ENCODE data around the gene OTOS. TPM values are rescaled to one million over a fixed set of nuclear protein-coding genes. Genes with fewer than 3 reads are reported as not detected.

OTOS gene
- total and polyA plus RNA-seq, 2 of the 13 experiments (the other 11 are each of a cell fraction or from before 2014, with no cell fraction given), result not detected

- TF ChIP-seq ZBTB8A (CRISPR knock-in tag; IDR thresholded peaks at IDR 0.05; ENCODE audit: borderline replicate concordance, low read depth), result peak; percentile 72; the same call in 1 of the 2 replicates
- no peak for TF ChIP-seq NFE2 (CRISPR knock-in tag; IDR thresholded peaks at IDR 0.05)
- peak; percentile 91; the same call in 1 of the 2 replicates for TF ChIP-seq DMAP1 (CRISPR knock-in tag; IDR thresholded peaks at IDR 0.05)
- peak; percentile 92 for TF ChIP-seq ZMAT3 (CRISPR knock-in tag; conservative IDR thresholded peaks at IDR 0.05)
- TF ChIP-seq FOSL1 (CRISPR knock-in tag; IDR thresholded peaks at IDR 0.05; ENCODE audit: borderline replicate concordance), result no peak
- TF ChIP-seq MIER2 (CRISPR knock-in tag; IDR thresholded peaks at IDR 0.05), result no peak
- TF ChIP-seq DZIP1 (CRISPR knock-in tag; IDR thresholded peaks at IDR 0.05), result 0 out of 2 replicates have a peak, but pooled peaks have one; percentile 14
- peak; percentile 87 for TF ChIP-seq ZSCAN21 (CRISPR knock-in tag; IDR thresholded peaks at IDR 0.05; ENCODE audit: borderline replicate concordance)
- peak; percentile 35; the same call in 1 of the 2 replicates for TF ChIP-seq ZNF430 (CRISPR knock-in tag; IDR thresholded peaks at IDR 0.05)
- TF ChIP-seq, protein P1, sequence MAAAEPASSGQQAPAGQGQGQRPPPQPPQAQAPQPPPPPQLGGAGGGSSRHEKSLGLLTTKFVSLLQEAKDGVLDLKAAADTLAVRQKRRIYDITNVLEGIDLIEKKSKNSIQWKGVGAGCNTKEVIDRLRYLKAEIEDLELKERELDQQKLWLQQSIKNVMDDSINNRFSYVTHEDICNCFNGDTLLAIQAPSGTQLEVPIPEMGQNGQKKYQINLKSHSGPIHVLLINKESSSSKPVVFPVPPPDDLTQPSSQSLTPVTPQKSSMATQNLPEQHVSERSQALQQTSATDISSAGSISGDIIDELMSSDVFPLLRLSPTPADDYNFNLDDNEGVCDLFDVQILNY (CRISPR knock-in tag; conservative IDR thresholded peaks at IDR 0.05), result no peak; the same call in 1 of the 2 replicates
- TF ChIP-seq ETV6 (CRISPR knock-in tag; conservative IDR thresholded peaks at IDR 0.05), result no peak
- TF ChIP-seq, protein P2, sequence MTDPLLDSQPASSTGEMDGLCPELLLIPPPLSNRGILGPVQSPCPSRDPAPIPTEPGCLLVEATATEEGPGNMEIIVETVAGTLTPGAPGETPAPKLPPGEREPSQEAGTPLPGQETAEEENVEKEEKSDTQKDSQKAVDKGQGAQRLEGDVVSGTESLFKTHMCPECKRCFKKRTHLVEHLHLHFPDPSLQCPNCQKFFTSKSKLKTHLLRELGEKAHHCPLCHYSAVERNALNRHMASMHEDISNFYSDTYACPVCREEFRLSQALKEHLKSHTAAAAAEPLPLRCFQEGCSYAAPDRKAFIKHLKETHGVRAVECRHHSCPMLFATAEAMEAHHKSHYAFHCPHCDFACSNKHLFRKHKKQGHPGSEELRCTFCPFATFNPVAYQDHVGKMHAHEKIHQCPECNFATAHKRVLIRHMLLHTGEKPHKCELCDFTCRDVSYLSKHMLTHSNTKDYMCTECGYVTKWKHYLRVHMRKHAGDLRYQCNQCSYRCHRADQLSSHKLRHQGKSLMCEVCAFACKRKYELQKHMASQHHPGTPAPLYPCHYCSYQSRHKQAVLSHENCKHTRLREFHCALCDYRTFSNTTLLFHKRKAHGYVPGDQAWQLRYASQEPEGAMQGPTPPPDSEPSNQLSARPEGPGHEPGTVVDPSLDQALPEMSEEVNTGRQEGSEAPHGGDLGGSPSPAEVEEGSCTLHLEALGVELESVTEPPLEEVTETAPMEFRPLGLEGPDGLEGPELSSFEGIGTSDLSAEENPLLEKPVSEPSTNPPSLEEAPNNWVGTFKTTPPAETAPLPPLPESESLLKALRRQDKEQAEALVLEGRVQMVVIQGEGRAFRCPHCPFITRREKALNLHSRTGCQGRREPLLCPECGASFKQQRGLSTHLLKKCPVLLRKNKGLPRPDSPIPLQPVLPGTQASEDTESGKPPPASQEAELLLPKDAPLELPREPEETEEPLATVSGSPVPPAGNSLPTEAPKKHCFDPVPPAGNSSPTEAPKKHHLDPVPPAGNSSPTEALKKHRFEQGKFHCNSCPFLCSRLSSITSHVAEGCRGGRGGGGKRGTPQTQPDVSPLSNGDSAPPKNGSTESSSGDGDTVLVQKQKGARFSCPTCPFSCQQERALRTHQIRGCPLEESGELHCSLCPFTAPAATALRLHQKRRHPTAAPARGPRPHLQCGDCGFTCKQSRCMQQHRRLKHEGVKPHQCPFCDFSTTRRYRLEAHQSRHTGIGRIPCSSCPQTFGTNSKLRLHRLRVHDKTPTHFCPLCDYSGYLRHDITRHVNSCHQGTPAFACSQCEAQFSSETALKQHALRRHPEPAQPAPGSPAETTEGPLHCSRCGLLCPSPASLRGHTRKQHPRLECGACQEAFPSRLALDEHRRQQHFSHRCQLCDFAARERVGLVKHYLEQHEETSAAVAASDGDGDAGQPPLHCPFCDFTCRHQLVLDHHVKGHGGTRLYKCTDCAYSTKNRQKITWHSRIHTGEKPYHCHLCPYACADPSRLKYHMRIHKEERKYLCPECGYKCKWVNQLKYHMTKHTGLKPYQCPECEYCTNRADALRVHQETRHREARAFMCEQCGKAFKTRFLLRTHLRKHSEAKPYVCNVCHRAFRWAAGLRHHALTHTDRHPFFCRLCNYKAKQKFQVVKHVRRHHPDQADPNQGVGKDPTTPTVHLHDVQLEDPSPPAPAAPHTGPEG (CRISPR knock-in tag; IDR thresholded peaks at IDR 0.05), result peak; percentile 94
- TF ChIP-seq ZSCAN20 (CRISPR knock-in tag; IDR thresholded peaks at IDR 0.05; ENCODE audit: borderline replicate concordance), result peak; percentile 75; the same call in 1 of the 2 replicates
- peak; percentile 21; the same call in 1 of the 2 replicates for TF ChIP-seq NCOA2 (CRISPR knock-in tag; IDR thresholded peaks at IDR 0.05)
- TF ChIP-seq, protein P3, sequence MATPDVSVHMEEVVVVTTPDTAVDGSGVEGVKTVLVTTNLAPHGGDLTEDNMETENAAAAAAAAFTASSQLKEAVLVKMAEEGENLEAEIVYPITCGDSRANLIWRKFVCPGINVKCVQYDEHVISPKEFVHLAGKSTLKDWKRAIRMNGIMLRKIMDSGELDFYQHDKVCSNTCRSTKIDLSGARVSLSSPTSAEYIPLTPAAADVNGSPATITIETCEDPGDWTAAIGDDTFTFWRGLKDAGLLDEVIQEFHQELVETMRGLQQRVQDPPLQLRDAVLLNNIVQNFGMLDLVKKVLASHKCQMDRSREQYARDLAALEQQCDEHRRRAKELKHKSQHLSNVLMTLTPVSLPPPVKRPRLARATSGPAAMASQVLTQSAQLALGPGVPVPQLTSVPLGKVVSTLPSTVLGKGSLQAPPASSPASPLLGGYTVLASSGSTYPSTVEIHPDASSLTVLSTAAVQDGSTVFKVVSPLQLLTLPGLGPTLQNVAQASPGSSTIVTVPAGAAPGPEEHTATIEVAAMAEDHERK (CRISPR knock-in tag; IDR thresholded peaks at IDR 0.05; ENCODE audit: low read depth), result no peak
- TF ChIP-seq RFX1 (IDR thresholded peaks at IDR 0.05), result no peak
- TF ChIP-seq ZSCAN12 (CRISPR knock-in tag; IDR thresholded peaks at IDR 0.05), result 0 out of 2 replicates have a peak, but pooled peaks have one; percentile 67
- no peak; the same call in 1 of the 2 replicates for TF ChIP-seq ZNF841 (CRISPR knock-in tag; IDR thresholded peaks at IDR 0.05; ENCODE audit: borderline replicate concordance)
- TF ChIP-seq ZNF781 (CRISPR knock-in tag; IDR thresholded peaks at IDR 0.05; ENCODE audit: borderline replicate concordance, not compliant biosample characterization), result no peak
Observed at GRCh38 chr2:240136013-240136670, 4.3 kb downstream of the OTOS start, which contains the start of gene COPS9 (continued).
